Stimulated activated naive CD4-positive, alpha-beta T cell treated with Interleukin-2 at 50 U/mL for 16 hours (primary cell): ENCODE results near the gene TMEM101.
"Not testable (repeated sequence)": the region's sequence is repeated elsewhere in the genome, so short reads cannot be mapped to it uniquely, and the experiment has no call there.

ENCODE experiments used
- DNase-seq: peaks from one replicate; lab custom pipeline; 2025; lab: John Stamatoyannopoulos, UW

The TMEM101 gene

DNA sequence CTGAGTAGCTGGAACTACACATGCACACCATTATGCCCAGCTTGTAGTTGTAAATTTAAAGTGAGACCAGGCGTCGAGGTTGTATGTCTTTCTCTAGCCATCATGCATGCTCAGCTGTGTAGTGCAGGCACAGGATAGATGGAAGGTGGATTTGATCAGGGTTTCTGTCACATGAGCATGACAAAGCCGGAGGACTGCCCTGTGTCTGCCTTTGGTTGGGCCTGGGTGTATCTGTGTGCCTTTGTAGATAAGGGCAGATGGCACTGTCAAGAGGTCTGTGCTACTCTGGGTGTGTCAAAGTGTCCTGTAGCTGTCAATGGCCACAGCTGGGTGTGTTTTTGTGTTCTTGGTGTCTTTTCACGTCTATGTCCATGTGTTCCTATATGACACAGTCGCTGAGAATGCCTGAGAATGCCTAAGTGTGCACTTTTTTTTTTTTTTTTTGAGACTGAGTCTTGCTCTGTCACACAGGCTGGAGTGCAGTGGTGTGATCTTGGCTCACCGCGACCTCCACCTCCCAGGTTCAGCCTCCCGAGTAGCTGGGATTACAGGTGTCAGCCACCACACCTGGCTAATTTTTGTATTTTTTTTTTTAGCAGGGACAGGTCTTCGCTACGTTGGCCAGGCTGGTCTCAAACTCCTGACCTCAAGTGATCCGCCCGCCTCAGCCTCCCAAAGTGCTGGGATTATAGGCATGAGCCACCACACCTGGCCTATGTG lies 14.5 kb downstream of the TMEM101 start:
- no peak for DNase-seq

DNA sequence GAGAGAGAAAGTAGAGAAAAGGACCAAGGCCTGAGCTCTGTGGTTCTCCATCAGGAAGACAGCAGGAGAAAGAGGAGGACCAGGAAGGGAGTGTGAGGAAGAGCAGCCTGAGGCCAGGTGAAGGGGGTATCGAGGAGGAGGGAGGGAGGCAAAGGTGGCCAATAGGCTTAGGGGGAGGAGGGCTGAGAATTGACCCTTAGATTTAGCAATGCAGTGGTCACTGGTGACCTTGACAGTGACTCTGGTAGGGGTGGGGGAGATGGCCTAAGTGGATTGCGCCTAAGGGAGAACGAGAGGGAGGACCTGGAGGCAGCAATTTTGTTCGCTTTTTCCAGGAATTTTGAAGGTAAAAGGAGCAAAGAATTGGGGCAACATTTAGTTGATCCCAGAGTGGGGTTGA lies 15.7 kb downstream of the TMEM101 start:
- no peak for DNase-seq

DNA sequence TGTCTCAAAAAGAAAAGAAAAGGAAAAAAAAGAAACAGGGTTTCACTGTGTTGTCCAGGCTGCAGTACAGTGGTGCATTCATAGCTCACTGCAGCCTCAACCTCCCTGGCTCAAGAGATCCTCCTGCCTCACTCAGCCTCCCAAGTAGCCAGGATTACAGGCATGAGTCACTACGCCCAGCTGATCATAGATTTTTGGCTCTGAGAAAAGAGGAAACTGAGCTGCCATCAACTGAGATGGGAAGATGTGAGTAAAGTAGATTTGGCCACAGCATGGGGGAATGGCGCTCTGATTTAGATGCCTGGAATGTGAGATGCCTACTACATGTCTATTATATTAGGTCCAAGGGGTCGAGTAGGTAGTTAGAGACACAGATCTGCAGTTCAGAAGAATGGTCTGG lies 16.2 kb downstream of the TMEM101 start:
- DNase-seq = no peak

DNA sequence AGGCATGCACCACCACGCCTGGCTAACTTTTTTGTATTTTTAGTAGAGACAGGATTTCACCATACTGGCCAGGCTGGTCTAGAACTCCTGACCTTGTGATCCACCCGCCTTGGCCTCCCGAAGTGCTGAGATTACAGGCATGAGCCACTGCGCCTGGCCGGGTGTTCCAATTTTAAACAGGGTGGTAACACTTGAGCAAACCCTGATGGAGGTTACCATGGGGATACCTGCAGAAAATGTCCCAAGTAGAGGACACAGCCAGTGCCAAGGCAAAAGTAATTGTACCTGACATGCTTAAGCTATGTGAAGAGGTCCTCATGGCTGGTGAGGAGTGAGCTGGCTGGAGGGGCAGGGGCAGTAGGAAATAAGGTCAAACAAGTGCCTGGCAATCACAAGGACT lies 17.6 kb downstream of the TMEM101 start:
- not testable (repeated sequence) for DNase-seq

DNA sequence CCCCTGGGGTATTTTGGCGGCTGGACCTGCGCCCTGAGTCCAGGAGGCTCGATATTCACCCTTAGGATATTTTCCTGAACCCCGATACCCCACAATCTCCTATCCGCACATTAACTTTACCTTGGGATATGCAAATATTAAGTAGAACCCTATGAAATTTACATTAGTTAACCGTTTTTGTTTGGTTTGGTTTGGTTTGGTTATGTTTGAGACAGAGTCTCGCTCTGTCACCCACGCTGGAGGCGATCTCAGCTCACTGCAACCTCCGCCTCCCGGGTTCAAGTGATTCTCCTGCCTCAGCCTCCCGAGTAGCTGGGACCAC lies 19.7 kb downstream of the TMEM101 start:
- DNase-seq = no peak

DNA sequence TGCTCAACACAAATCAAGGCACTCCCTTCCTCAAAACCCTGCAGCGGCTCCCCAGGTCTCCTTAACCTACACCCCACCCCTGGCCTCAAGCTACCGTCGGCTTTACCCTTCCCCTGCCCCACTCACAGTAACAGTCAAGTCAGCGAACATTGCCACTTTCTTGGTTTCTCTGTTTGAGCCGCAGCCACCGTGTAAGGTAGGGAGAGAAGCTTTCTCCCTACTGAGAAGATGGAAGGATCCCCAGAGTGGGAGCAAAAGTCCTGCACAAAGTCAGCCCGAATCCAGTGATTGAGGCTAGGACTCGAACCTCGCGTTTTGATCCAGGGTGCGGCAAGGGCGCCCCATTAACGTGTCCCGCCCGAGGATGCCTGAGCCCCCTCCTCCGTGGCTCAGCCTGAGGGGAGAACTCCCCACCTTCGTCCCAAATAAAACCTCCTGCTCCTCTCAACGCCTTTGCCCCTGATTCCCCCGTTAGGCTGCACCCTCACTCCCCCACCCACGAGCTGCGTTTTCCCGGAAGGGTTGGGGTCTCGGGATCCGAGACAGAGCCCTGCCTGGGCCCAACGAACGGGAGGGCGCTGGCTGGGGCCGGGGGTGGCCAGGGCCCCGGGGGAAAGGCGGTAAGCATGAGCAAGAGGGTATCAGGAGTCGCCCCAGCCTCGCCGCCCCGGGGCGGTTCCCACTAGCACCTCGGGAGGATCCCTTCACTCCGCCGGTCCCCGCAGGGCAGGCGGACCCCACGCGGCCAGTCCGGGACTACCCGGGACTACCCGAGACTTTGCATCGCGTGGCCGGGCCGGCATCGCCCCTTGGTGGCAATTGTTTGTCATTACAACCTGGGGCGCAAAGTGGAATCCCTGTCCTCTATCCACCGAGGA lies 20.3 kb downstream of the TMEM101 start:
- peak; percentile 54 for DNase-seq

DNA sequence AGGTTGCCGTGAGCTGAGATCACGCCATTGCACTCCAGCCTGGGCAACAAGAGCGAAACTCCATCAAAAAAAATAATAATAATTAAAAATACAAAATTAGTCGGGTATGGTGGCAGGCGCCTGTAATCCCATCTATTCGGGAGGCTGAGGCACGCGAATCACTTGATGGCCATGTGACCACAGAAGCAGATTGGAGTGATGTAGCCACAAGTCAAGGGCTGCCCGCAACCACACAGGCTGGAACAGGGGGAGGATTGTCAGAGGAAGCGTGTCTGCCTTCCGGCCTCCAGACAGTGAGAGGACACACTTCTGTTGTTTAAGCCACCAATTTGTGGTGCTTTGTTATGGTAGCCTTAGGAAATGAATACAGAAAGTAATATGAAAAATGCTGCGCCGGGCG lies 22.1 kb downstream of the TMEM101 start:
- no peak for DNase-seq

DNA sequence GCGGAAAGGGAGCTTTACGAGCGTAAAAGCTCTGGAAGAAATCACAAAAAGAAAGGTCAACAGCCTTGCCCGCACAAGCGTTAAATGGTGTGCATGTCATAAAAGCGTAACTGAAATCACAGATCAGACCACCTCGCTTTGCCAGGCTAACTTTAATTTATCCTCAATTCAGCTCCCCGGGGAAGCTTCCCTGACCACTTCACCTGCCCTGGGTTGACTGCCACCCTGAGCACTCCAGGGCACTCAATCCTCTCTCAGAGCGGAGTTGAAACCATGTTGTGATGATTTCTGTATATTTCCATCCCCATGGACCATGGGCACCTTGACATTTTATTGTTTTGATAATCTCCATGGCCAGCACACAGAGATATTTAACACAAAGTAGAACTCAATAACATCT lies 26.5 kb downstream of the TMEM101 start:
- DNase-seq = no peak

DNA sequence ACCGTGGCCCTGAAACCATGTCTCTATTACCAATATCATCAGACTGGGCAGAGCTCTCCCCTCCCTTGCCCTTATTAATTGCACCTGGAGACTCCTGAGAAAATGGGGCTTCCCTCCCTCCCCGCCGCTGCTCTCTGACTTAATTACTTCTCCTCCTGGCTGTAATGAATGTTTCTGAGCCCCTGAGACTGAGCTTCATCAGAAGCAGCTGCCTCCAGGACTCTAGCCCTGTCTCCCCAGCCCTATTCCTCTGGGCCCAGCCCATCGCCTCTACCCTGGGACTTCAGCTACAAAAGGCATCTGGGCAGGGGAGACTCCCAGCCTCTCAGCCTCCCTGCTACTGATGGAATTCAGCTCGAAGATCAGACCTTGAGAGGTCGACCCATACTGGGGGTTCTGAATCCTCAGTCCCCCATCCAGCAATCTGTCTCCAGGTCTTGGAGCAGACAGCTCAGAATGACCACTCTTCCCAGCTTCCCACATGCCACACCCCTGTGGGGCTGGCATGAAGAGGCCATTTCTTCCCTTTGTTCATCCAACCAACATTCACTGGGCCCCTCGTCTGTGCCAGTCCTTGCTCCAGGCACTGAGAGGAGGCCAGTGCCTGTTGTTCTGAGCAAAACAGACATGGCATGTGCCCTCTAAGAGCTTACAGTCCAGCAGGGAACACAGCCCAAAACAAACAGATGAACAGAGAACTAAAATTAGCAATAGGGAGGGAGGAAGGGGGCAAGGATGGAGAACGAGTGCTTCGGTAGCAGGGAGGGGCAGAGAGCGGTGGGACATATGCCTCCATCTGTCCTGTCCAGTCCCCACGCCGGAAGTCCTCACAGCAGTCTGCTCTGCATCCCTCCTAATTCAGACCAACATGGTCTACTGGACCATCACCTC lies 27.4 kb downstream of the TMEM101 start:
- no peak for DNase-seq

DNA sequence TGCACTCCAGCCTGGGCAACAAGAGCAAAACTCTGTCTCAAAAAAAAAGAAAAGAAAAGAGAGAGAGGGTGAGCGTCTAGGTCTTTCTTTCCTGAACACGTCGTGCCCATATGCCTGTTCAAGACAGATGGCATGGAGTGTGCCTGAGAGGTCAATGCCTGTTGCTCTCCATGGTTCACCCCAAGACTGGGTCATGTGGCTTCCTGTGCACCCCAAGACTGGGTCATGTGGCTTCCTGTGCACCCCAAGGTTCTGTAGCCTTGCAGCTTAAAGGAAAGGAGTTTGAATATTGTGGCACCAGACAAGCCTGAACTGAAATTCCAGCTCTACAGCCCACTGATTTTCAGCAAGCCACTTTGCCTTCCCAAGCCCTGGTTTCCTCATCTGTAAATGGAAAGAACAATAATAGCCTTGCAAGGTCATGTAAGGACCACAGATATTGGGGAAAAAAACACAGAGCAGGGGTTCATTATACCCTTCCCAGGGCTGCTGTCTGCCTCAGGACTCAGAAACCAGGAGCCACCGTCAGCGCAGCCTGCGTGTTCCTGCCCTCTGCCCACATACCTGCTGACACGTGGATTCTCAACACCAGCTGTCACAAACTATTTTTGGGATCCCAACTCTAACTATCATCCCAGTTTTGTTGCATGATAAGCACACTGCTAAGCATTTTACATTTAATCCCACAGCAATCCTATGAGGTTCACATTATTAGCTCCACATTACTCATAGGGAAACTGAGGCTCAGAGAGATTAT lies 28.4 kb downstream of the TMEM101 start:
- DNase-seq = no peak

DNA sequence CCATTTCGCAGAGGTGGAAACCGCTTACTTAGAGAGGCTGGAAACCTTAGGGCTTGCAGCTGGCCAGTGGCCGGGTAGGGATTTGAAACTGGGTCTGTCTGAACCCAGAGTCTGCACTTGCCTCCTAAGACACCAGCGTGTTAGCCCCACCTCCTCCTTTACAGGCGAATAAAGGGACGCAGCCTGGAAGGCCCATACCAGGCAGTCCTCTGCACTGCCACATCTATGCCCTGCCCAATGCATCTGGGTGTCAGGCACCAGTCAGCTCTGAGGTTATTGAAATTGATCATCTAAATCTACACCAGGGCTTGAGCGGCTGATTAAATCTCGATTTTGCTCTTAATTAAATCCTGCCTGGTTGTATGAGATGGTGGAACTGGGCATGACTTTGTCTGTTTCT lies 30.2 kb downstream of the TMEM101 start:
- DNase-seq = no peak

DNA sequence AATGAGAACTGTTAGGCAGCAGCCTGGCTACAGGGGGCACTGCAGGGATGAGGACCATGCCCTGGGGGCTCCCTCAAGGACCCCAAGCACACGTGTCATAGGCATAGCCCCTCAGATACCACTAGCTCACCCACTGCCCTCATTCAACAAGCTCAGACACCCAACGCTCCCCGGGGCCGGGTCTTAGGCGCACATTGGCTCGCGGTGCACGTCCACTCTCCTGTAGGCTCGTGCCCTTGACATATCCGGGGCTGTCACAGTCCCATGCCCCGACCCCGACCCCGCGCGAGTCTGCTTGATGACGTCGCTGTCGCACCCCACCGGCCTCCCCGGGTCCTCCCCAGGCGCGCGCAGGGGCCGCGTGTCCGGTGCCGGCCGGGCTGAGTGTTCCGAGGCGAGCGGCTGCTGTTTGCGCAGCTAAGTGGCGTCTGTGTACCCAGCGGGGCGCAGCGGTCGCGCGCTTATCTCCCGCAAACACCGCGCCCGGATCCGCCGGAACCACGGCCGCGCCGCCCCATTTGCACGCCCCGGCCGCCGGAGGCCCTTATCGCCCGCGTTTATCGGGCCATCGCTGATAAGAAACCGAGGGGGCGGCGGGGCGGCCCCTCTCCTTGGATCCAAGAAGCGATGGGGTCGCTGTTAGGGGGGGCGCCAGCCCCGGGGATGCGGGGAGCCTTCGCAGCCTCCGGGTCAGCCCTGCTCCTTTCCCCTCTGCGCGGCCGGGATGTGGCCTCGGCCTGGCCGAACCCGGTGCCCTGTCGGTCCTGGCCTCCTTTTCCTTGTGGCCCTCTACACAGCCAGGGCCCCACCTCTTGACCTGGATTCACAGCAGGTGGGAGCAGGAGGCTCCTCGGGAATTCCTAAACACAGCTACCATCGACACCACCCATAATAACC lies 31.0 kb downstream of the TMEM101 start:
- no peak for DNase-seq

DNA sequence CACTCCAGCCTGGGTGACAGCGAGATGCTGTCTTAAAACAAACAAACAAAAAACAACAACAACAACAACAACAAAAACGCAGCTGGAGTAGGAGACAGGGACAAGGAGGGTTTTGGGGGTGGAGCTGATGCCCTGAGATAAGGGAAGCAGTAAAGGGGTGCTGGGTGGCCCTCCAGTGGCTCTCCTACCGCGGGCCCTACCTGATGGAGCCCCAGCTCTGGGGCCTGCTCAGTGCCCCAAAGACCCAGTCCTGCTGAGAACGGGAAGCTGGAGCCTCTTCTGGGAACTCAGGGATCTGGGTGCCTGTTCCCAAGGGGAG lies 31.6 kb downstream of the TMEM101 start:
- DNase-seq = no peak

DNA sequence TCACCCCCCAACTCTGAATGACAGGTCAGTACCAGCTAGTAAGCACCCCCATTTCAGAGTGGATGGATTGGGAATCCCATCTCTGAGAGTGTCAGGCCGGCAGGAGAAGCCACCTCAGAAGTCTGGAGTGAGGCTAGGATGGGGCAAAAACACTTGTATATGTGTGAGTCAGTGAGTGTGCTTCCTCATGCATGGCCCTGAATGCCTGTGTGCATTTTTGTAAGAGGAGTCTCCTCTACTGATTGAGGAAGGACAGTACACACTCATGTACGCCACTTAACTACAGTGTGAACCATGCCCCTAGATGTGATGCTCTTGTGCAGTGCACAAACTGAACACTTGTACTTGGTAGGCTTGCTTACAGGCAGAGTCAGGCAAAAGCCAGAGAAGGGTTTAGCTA lies 32.6 kb downstream of the TMEM101 start:
- DNase-seq = no peak

DNA sequence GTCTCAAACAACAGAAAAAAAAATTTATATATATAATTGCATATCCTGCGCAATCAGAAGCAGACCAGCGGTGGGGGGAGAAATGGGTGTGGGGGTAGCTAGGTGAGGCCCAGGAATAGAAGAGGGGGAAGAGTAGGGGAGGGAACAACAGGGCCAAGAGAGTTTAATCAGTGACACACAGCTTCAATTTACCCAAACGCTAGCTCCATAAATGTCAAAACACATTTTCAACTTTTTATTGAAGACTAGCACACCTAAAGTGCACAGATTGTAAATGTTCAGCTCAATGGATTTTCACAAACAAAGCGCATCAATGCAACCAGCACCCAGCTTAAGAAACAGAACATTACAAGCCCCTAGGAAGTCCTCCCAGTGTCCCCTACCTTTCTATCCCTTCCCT lies 35.1 kb downstream of the TMEM101 start:
- DNase-seq = no peak

DNA sequence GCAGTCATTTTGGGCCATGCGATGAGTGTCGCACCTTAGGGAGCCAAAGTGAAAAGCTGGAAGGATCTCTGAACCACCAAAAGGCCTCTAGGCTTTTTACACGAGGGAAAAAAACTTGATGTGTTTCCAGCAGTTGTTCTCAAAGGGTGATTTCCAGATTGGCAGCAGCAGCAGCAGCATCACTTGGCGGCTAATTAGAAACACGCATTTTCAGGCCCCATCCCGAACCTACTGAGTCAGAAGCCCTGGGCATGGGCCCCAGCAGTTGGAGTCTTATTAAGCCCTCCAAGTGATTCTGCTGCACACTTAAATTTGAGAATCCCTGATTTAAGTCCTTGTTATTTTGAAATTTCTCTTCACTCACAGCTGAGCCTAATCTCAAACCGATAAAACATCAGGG lies 35.8 kb downstream of the TMEM101 start:
- DNase-seq = no peak

DNA sequence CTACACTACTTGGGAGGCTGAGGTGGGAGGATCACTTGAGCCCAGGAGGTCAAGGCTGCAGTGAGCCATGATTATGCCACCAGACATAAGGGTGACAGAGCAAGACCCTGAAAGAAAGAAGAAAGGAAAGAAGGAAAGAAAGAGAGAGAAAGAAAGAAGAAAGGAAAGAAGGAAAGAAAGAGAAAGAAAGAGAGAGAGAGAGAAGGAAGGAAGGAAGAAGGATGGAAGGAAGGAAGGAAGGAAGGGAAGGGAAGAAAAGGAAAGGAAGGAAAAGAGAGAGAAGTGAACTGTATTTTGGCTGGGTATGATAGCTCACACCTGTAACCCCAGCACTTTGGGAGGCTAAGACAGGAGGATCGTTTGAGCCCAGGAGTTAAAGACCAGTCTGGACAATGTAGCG lies 36.7 kb downstream of the TMEM101 start:
- no peak for DNase-seq

DNA sequence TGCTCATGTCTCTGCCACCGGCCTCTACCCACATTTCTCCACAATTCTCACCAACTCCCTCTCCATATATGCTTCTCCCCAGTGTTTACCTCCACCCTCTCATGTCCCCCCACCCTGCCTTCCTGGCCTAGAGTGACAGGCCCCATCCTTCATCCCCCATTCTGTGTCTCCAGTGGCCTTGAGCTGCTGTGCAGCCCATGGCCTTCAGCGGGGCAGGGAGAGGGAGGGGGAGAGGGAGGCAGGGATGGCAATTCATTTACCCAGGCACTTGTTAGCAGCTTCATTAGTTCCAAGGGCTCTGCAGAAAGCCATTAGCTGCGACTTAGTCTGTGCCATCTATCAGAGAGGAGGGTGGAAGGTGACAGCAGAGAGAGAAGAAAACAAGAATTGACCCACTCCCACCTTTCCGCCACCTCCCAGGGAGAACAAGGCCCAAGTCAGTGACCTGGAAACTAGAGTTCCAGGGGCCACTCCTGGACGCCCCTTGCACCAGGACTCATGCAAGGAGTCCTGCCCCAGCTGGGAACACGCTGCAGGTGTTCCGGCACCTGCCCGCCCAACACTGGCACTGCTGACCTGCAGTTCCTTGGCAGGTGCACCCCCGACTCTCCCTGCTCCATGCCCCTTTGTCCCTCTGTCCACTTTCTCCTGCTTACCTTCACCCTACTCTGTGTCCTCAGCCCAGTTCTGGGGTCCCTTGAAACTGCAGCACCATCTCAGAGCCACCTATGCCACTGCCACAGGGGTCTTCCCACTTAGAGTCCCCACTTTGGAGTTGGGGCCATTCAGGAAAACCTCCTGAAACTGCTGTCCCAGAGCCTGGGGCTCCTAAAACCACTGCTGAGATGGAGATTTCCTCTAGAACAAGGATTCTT lies 37.6 kb downstream of the TMEM101 start:
- no peak for DNase-seq

DNA sequence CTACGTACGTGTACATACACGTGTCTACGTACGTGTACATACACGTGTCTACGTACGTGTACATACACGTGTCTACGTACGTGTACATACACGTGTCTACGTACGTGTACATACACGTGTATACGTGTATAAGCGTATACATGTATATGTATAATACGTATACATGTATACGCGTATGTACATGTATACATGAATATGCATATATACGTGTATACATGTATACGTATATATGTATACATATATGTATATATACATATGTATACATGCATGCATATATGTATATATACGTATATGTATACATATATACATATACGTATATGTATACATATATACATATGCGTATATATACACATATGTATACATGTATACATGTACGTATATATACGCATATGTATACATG lies 38.9 kb downstream of the TMEM101 start:
- DNase-seq = no peak
